RWPE1 (cell line): Measurements from ENCODE around the gene MCUR1.
A peak's percentile ranks its signal among the peaks of the same experiment; 100 is the strongest.

Experiments used
- CTCF ChIA-PET: fragments of 350-600 bp; sonication (Branson Sonifier 250); formaldehyde crosslinking; extraction: SDS; loops from one replicate; lab custom pipeline; 2021; lab: Yijun Ruan, JAX
- POLR2A ChIA-PET: fragments of 400-600 bp; formaldehyde crosslinking; extraction: SDS; loops from one replicate; lab custom pipeline; 2020; ENCODE audit warnings: antibody characterized with exemption; ENCODE audit not compliant: low non-redundant PET; lab: Yijun Ruan, JAX
- DNase-seq: peaks from one replicate; pipeline ENCODE4 v3.0.0; 2012; ENCODE audit warnings: low spot score
- H3K27ac ChIP-seq: fragments of 450-650 bp; 2 replicates; pipeline ENCODE4 v1.5.1; 2017
- CTCF ChIP-seq: fragments of 450-650 bp; conservative IDR thresholded peaks from 2 replicates; pipeline ENCODE4 v1.5.1; 2017; ENCODE audit warnings: low read depth, mild to moderate bottlenecking

The MCUR1 gene

DNA sequence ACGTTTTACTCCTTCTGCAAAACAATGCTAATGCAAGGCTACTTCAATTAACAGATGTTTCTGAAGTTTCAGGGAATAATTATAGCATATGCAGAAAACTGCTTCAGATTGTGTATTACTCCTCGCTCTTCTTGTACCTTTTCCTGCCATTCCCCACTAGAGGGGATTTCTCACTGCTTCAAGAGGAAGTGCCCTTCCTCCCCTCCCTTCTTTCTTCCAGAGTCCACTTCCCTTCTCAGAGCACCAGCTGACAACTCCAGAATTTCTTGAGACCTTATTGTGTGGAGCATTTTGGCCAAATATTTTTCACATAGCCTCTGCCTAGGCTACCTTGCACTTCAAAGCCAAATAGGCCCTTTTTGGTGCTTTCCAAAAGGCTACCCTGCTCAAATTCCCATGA lies 12.7 kb upstream of the MCUR1 start:
- no peak overlapping the region for H3K27ac ChIP-seq
- CTCF ChIA-PET = no interaction called here
- TF ChIP-seq CTCF = no peak
- no peak for DNase-seq
- POLR2A ChIA-PET = no interaction called here

DNA sequence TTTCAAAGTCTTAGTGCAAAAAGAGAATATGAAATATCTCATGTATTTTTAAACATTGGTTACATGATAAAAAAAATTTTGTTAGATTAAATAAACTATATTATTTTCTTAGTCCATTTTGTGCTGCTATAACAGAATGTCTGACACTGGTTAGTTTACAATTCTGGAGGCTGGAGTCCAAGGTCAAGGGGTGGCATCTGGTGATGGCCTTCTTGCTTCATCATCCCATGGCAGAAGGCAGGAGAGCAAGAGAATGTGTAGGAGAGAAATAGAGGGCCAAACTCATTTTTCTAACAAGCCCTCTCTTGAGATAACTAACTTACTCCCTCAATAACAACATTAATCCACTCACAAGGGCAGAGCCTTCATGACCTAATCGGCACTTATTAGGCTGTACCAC lies 11.5 kb upstream of the MCUR1 start:
- no peak for TF ChIP-seq CTCF
- no peak for DNase-seq
- CTCF ChIA-PET = no interaction called here
- POLR2A ChIA-PET = no interaction called here
- no peak overlapping the region for H3K27ac ChIP-seq

GRCh38 chr6:13818341-13818740 lies 4.0 kb upstream of the MCUR1 start:
- no peak overlapping the region for H3K27ac ChIP-seq
- DNase-seq = no peak
- POLR2A ChIA-PET = no interaction called here
- TF ChIP-seq CTCF = no peak
- CTCF ChIA-PET = no interaction called here

GRCh38 chr6:13814938-13815575 lies 700 bp upstream of the MCUR1 start:
- no peak for DNase-seq
- TF ChIP-seq CTCF = no peak
- POLR2A ChIA-PET = no interaction called here
- peak overlapping the region; percentile 95 for H3K27ac ChIP-seq
- CTCF ChIA-PET = interaction anchor here (0.7 kb wide), 1 partner anchor 28 kb away, joined by 5 read pairs; no protein-coding TSS in a partner anchor

- ChIA-PET POLR2A (interaction anchor here (1.2 kb wide), 1 partner anchor 64 kb away, joined by 3 read pairs; no protein-coding TSS in a partner anchor), CTCF (interaction anchor here (0.6 to 1.9 kb wide), 5 partner anchors 8 to 60 kb away, joined by 3 to 6 read pairs (median 3); no protein-coding TSS in a partner anchor)
- TF ChIP-seq CTCF = no peak
- DNase-seq = peak; percentile 78
- peak overlapping the region; percentile 95 for H3K27ac ChIP-seq
Observed at GRCh38 chr6:13813621-13814175, 659 bp downstream of the MCUR1 start.

- no peak for TF ChIP-seq CTCF
- CTCF ChIA-PET = interaction anchor here (0.7 to 1.9 kb wide), 2 partner anchors 59 to 61 kb away, joined by 3 to 6 read pairs; no protein-coding TSS in a partner anchor
- POLR2A ChIA-PET = interaction anchor here (1.2 kb wide), 1 partner anchor 64 kb away, joined by 3 read pairs; no protein-coding TSS in a partner anchor
- no peak overlapping the region for H3K27ac ChIP-seq
- no peak for DNase-seq
Observed at GRCh38 chr6:13813026-13813425, 1.3 kb downstream of the MCUR1 start.
